ENCODE measurements around the gene HSD3B7. TPM values are rescaled to one million over a fixed set of nuclear protein-coding genes. Genes with fewer than 3 reads are reported as not detected.

HSD3B7 gene
- total RNA-seq, 4 donors from 2014 or later = 13.2 to 20.8 (median 16.0) TPM

GRCh38 chr16:31002250-31002700, 17.3 kb downstream of the HSD3B7 start:
- Histone ChIP-seq H3K27me3 (no peaks in the 10 kb centered on the region), H3K4me3 (peak overlapping the region; percentile 21), H3K27ac (peak overlapping the region; percentile 62), H3K9me3 (no peaks in the 10 kb centered on the region), H3K4me1 (peaks cover 43% of the 10 kb centered on the region), H3K36me3 (no peaks in the 10 kb centered on the region)
- no peak for DNase-seq (ENCODE audit: low spot score in 2 of 2)
- TF ChIP-seq POLR2AphosphoS5 (IDR thresholded peaks at IDR 0.05) (peak in 1 of 3 donors; percentile 24), POLR2A (IDR thresholded peaks at IDR 0.05) (no peak)
- 30% methylated on average over 9 of the region's 10 CpGs for WGBS

GRCh38 chr16:31002862-31003341, 17.9 kb downstream of the HSD3B7 start:
- Histone ChIP-seq H3K27ac (peak overlapping the region; percentile 62), H3K4me1 (peaks cover 37% of the 10 kb centered on the region), H3K4me3 (no peak overlapping the region), H3K9me3 (no peaks in the 10 kb centered on the region), H3K36me3 (no peaks in the 10 kb centered on the region), H3K27me3 (no peaks in the 10 kb centered on the region)
- DNase-seq (ENCODE audit: low spot score in 2 of 2) = no peak
- WGBS = 80% methylated on average over 2 of the region's 9 CpGs
- TF ChIP-seq EP300 (IDR thresholded peaks at IDR 0.05) (no peak), POLR2A (IDR thresholded peaks at IDR 0.05) (no peak), POLR2AphosphoS5 (IDR thresholded peaks at IDR 0.05) (no peak)
- TF ChIP-seq, protein P1, sequence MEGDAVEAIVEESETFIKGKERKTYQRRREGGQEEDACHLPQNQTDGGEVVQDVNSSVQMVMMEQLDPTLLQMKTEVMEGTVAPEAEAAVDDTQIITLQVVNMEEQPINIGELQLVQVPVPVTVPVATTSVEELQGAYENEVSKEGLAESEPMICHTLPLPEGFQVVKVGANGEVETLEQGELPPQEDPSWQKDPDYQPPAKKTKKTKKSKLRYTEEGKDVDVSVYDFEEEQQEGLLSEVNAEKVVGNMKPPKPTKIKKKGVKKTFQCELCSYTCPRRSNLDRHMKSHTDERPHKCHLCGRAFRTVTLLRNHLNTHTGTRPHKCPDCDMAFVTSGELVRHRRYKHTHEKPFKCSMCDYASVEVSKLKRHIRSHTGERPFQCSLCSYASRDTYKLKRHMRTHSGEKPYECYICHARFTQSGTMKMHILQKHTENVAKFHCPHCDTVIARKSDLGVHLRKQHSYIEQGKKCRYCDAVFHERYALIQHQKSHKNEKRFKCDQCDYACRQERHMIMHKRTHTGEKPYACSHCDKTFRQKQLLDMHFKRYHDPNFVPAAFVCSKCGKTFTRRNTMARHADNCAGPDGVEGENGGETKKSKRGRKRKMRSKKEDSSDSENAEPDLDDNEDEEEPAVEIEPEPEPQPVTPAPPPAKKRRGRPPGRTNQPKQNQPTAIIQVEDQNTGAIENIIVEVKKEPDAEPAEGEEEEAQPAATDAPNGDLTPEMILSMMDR (IDR thresholded peaks at IDR 0.05) = no peak

DNA sequence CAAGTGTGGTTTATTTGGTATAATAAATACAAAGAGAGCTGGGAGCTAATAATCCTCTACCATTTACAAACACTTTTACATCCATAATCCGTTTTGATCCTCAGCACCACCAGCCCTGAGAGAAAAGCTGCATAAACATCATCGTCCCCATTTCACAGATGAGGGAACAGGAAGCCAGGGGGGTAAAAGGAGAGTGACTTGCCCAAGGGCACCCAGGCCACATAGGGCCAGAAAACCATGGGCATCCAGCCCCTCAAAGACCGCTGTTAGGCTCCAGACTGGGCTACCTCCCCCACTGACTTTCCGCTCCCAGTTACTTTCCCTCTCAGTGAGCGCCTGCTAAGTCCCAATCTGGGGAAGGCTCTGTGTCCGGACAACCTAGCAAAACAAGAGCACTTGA, 18.7 kb downstream of the HSD3B7 start:
- H3K27ac ChIP-seq = no peak overlapping the region
- TF ChIP-seq POLR2AphosphoS5 (IDR thresholded peaks at IDR 0.05) = no peak
- H3K27me3 ChIP-seq = peaks cover 5% of the 10 kb centered on the region
- H3K9me3 ChIP-seq = no peaks in the 10 kb centered on the region
- no peaks in the 10 kb centered on the region for H3K36me3 ChIP-seq
- no peak for DNase-seq (ENCODE audit: low spot score in 2 of 2)
- peaks cover 29% of the 10 kb centered on the region for H3K4me1 ChIP-seq
- WGBS = 89% methylated on average over 6 of the region's 6 CpGs
- H3K4me3 ChIP-seq = no peak overlapping the region

- Histone ChIP-seq H3K36me3 (no peaks in the 10 kb centered on the region), H3K27ac (no peak overlapping the region), H3K4me1 (peaks cover 23% of the 10 kb centered on the region), H3K27me3 (peaks cover 13% of the 10 kb centered on the region), H3K4me3 (no peak overlapping the region), H3K9me3 (no peaks in the 10 kb centered on the region)
- no peak for DNase-seq (ENCODE audit: low spot score in 2 of 2)
- WGBS = 76% methylated on average over 2 of the region's 2 CpGs
- TF ChIP-seq, protein P1 (IDR thresholded peaks at IDR 0.05) = no peak
- TF ChIP-seq EP300 (IDR thresholded peaks at IDR 0.05) = no peak
- no peak for TF ChIP-seq POLR2AphosphoS5 (IDR thresholded peaks at IDR 0.05)
- TF ChIP-seq POLR2A (IDR thresholded peaks at IDR 0.05) = no peak
Observed at GRCh38 chr16:31004658-31005057, 19.7 kb downstream of the HSD3B7 start.

GRCh38 chr16:31005350-31006085, 20.5 kb downstream of the HSD3B7 start:
- Histone ChIP-seq H3K4me1 (peaks cover 28% of the 10 kb centered on the region), H3K27me3 (peaks cover 21% of the 10 kb centered on the region), H3K9me3 (no peaks in the 10 kb centered on the region), H3K36me3 (no peaks in the 10 kb centered on the region), H3K4me3 (no peak overlapping the region), H3K27ac (no peak overlapping the region)
- WGBS = 85% methylated on average over 16 of the region's 16 CpGs
- TF ChIP-seq EP300 (IDR thresholded peaks at IDR 0.05) (no peak), POLR2A (IDR thresholded peaks at IDR 0.05) (no peak), POLR2AphosphoS5 (IDR thresholded peaks at IDR 0.05) (no peak)
- TF ChIP-seq, protein P1 (IDR thresholded peaks at IDR 0.05) = no peak
- no peak for DNase-seq (ENCODE audit: low spot score in 2 of 2)

DNA sequence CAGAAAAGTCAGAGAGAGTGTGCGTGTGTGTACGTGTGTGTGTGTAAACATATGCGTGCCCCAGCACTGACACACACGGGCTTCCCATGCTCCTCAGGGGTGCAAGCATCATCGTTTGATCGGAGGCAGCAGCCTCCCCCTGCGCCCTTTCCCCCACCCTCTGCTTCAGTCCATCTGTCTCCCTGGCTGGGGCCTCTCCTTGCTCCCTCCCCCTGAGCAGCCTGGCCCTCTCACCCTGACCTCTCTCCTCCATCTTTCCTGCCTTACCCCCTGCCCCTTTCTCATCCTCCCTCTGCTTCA, 21.0 kb downstream of the HSD3B7 start:
- Histone ChIP-seq H3K36me3 (no peaks in the 10 kb centered on the region), H3K9me3 (no peaks in the 10 kb centered on the region), H3K27ac (no peak overlapping the region), H3K4me3 (no peak overlapping the region), H3K27me3 (peaks cover 27% of the 10 kb centered on the region), H3K4me1 (peaks cover 29% of the 10 kb centered on the region)
- WGBS = 58% methylated on average over 7 of the region's 7 CpGs
- TF ChIP-seq, protein P1 (IDR thresholded peaks at IDR 0.05) = no peak
- no peak for TF ChIP-seq POLR2A (IDR thresholded peaks at IDR 0.05)
- TF ChIP-seq EP300 (IDR thresholded peaks at IDR 0.05) = no peak
- TF ChIP-seq POLR2AphosphoS5 (IDR thresholded peaks at IDR 0.05) = no peak
- no peak for DNase-seq (ENCODE audit: low spot score in 2 of 2)

All from suprapubic skin (tissue), 4 donors.